Activated T-cell treated with anti-CD3 and anti-CD28 coated beads for 4 hours (primary cell): ENCODE measurements around the gene RBMS3.
"Not testable (repeated sequence)": the region's sequence is repeated elsewhere in the genome, so short reads cannot be mapped to it uniquely, and the experiment has no call there.

Experiments used
- DNase-seq: peaks from one replicate; pipeline ENCODE4 v3.0.0-alpha.2; 2020

RBMS3 gene

DNA sequence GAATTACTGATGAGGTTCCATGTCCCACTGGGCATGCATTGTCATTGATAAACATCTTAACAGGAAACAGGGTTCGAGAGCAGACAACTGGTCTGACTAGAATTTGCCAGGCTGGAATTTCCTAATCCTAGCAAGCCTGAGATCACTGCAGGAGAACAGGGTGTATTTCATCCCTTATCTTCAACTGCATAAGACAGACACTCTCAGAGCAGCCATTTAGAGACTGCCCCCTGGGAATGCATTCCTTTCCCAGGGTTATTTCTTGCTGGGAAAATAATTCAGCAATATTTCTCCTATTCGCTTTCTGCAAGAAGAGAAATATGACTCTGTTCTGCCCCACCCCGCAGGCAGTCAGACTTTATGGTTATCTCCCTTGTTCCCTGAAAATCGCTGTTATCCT lies 113.1 kb downstream of the RBMS3 start:
- DNase-seq: not testable (repeated sequence)

DNA sequence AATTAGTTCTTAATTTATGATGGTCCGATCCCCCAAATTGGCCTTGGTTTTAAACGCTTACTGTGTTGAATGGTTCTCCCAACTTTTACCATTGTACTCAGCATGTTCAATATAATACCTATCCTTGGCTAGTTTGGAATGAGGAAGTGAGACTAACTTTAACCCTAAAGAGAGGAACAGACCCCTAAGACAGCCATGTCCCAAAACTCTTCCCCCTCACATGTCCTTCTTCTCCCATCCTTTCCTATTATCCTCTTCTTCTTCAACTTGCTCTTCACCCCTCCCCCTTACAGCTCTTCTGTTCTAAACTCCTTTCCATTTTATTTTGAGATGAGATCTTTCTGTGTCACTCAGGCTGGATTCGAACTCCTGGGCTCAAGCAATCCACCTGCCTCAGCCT lies 116.5 kb downstream of the RBMS3 start:
- DNase-seq: no peak

DNA sequence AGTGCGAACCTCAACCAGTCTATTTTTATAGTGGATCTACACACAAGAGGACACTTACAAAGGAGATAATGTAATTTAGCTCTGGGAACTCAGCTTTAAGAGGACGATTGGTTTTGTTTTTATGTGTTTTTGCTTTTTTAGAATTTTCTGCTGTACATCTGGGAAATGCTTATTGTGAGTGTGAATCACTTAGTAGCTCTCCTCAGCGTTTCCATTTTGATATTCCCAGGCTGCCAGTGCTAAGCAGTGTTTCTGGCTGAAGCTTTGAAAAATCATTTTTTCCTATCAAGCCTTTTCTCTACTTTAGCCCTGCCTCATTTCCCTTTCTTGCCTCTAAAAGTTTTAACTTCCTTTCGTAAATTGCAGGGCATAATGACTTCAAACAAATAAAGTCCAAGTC lies 117.9 kb downstream of the RBMS3 start:
- no peak for DNase-seq

DNA sequence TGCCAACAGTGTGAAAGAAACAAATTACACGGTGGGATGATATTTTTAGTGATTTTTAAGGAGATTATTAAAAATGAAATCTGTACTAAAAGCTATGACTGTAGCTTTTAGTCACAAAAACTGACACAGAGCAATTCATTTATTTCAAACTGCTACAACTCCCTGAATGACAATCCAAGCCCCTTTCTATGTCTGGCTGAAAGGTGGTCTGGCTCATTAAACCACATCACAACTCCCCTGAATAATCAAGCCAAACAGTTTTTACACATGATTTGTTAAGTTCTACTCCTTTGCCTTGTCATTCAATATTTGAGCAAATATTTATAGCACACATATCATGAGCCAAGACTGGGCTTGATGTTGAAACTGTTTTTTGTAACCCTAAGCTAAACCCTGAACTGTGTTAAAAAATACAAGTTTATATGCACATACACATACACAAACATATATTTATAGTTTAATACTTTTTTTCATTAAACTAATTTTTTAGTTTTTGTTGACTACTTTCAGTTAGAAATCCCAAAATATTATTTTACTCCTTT lies 125.5 kb downstream of the RBMS3 start:
- no peak for DNase-seq

DNA sequence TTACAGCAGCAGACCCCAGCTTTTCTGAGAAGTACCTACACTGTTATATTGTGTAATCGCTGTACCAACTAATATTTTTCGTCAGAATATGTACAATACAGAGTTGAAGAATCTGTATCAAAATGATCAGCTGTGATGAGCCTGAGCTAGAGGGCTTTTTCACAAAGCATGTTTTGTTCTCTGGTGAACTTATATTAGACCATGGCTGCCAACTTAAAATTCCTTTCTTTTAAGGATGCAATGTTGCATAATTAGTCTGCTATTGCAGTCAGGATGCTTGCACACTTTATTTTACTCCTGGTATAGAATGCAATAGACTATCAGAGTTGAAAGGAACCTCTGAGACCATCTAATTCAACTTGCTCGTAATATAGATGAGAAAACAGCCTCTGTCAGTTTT lies 127.8 kb downstream of the RBMS3 start:
- no peak for DNase-seq

DNA sequence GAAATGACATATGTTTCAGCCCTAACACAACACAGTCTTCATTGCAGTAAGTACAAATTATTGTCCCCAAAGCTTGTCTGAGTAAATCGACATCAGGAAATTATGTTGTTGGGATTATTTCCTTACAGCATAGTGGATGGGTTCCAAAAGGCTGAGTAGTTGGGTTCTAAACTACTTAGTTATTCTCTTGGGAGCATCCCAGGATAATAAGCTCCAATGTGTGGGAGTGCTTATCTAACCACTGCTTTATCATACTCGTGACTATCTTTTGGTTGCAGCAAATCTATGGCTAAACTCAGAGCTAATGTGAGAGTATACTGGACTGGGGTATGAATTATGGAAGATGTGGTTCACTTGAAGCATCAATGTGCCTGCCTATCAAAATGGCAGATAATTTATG lies 128.5 kb downstream of the RBMS3 start:
- DNase-seq: no peak

DNA sequence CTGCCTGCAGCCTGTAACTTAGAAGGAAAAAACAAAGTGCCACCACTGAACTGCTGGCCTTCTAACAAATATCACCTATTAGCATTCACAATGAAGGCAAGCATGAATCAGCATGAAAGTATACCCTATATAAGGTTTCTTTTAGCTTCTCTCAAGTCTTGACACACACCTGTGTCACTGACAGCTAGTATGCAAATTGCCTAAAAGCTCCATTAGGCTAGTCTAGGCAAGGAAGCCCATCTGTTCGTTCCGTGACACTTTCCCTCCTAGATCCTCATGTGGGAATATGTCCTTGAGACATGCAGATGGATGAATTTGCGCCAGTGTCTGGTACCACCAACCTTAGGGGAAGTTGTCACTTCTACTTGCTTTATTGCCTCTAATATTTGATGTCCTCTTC lies 129.3 kb downstream of the RBMS3 start:
- DNase-seq: no peak

DNA sequence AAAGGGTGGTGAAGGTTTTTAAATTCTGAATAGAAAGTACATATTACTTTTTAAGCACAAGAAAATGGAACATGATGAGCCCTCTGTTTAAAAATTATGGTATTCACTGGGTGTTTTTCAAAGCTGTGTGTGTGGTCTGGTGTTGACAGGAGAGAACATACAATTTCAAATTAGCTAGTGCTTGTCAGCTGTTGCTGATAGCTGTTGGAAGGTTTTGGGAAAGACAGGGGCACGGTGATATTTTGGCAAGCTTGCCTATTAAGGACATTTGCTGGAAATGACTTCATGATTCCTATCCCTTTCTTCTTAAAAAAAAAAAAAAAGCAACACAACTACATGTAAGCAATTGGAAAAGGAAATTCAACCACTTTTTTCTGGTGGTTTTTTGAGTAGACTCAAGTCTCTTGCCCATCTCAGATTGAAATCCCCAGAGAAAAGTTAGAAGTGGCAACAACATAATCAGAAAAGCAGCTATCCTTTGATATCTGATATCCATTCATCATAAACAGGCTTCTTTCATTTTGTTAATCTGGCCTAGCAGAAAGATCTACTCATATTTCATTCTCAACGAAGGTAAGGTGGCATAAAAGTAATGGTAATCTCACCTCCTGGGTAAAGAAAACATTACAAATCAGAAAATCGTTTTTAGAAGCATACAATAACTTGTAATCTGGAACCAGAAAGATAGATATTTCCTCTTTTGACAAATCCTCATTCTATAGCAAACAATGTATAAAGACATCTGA lies 130.0 kb downstream of the RBMS3 start:
- no peak for DNase-seq

DNA sequence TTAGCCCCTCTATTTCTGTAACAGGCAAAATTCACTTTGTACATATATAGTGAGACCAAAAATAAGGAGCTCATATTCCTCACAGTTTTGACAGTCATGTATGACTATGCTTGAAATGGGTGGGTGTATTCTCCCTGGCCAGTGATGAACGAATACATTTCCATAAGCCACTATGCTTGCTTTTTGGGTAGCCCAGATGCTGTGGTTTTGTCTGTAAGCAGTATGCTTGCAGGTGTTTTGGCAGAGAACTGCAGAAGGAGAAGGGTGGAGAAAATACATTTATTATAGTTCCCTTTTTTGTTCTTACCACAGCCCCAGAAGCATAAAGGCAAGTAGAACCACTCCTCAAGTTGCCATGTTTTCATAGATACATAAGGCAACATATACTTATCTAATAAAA lies 131.2 kb downstream of the RBMS3 start:
- no peak for DNase-seq

DNA sequence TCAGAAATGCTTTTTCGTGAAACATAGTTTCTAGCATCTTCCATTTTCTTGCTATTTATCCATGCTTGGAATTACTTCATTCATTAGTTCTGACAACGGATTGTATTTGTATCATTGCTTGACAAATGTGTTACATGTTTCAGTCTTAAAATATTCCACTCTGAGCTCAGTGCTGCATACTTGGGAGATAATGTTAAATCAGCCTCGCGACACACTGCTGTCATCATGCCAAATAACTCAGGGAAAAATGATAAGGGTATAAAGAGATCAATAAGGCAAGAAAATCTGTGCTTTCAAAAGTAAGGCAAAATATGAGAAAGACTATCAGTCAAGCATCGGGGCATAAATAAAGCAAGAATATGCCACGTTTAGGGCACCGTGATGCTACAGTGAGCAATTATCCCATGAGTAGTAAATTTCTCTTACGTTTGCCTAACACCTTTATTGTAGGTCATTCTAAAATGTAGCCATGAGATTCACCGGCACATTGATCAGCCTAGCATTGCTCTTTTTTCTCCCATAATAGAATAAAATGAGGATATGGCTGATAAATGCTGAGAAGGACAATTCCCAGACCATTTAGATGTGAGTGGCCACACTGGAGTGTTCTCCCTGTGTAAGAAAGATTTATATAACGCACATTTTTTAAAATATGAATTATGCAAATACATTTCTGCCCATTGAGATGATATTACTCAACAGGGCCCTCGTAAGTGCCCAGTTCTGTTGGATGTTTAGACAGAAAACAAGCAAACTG lies 133.8 kb downstream of the RBMS3 start:
- DNase-seq: no peak

DNA sequence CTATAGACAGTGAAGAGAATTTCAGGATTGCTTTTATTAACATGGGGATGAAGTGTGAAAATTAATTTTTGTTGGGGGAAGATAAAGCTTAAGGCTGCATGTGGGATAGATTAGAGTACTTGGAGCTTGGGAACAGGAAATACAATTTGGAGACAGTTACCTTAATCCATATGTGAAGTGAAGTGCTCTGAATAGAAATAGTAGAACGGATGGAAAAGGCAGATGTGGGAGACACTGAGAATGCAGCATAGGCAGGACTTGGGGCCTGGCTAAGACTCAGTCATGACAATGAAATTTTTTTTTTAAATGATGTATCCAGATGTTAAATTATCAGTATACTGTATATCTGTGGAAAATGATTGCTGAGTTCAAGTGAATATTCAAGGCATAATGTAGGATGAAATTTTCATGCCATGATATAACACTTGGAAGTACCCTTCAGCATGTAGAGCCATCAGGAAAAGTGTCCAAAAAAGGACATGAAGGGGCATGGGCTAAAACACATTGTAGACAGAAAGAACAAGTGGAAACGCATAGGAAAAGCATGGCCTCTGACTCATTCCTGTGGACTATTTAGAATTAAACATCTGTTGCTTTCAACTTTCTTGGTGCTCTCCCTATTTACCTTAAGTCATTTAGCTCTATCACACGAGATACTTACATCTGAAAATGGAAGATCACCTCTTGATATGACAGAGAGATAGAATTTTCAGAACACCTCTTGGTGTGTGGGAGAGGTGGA lies 134.8 kb downstream of the RBMS3 start:
- DNase-seq: no peak

DNA sequence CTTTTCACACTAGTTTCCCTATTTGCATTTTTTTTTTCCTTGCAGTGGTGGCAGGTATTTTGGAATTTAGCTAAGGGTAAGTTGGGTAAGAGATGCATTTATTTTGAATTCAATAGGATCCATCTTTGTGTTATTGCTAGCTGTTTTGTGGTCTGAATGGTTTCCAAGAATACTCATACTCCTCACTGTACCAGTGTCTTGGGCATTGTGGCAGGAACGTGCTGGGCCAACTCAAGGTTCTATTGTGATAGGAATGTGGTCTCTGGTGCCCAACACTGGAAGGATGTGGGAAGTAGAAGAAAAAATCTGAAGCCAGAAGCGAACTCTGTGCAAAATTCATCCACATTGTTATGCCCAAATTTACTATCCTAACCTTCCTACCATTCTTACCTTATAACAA lies 135.6 kb downstream of the RBMS3 start:
- DNase-seq: no peak

DNA sequence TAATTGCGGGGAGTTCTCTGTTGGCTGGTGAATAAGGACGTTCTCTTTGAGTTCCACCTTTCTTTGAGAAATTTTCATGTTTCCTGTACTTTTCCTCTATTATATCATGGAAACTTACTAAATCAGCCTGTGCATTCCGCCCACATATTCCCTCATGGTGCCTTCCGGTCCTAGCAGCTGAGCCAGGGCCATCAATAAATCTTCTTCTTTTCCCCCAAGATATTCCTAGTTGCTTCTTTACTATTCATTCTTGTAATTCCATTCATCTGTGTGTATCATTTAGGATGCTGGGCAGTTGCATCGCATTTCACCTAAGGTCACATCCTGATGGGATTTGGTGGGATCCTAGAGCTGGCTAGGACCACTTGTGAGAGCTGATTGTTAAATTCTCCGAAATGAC lies 139.2 kb downstream of the RBMS3 start:
- no peak for DNase-seq

DNA sequence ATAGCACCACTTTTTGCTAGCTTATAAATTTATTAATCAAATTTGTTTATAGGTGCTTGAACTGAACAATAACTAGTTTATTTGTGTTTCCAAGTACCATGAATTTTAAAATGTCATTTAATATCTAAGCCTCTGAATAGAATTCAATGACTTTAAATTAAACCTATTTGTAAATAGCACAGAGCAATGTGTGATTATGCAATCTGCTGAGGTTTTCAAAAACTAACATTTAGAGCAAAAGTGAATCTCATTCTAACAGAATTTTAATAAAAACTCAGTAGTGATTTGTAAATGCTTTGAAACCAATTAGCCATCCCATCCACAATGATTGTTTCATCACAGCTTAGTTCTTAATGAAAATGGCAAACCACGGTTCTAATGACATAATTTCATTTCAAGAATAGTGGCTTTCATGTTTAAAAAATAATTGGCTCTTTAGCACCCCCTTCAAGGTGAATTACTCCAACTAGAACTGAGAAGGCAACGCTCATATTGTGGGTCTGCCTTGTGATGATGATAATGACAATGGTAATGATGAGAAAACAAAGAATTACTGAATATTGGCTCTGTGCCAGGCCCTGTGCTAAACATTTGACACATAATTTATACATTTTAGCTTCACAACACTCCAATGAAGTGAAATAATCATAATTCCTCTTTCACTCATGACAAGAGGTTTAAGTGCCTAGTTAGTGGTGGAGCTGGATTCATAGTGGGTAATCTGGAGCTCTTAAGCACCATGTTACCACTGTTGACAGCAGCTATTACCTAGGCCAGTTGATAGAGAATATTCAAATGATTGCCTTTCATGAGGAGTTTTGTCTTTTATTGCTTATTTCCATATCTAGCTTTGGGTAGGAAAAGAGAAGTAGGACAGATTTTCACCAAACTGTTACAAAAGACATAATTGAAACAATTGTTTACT lies 145.7 kb downstream of the RBMS3 start:
- DNase-seq: no peak

DNA sequence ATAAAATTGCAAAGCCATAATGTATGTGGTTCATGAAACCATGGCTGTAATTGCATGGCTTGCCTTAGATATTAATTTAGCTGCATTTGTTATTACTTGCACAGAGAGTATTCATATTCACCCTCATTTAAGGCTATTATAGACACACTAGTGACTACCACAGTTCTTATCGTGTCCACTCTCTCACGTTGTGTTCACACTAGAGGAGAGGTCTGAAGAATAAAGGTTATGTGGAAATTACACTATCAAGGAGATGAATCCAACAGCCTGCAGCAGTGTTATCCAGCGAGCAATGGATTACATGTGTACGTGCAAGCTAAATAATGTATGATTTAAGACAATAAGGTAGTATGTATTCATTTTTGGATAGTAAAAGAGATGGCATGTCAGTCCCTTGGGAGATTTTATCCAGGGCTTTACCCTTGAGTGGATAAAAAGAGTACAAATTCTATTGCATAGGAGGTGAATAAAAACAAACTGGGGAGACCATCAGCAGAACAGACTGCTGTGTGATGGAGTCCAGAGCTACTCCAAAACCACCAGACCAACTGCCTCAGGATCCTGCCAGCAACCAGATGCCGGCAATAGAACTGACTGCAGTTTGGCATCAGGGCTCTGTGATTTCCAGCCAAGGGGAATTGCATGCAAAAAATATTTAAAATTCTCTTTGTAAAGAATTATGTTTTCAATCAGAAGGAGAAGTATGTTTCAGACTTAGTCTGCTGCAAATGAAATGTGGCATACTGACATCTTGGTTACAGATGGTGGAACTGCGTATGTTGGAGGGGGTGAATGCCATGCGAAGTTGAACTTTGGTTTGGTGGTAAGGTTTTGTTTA lies 146.6 kb downstream of the RBMS3 start:
- no peak for DNase-seq

DNA sequence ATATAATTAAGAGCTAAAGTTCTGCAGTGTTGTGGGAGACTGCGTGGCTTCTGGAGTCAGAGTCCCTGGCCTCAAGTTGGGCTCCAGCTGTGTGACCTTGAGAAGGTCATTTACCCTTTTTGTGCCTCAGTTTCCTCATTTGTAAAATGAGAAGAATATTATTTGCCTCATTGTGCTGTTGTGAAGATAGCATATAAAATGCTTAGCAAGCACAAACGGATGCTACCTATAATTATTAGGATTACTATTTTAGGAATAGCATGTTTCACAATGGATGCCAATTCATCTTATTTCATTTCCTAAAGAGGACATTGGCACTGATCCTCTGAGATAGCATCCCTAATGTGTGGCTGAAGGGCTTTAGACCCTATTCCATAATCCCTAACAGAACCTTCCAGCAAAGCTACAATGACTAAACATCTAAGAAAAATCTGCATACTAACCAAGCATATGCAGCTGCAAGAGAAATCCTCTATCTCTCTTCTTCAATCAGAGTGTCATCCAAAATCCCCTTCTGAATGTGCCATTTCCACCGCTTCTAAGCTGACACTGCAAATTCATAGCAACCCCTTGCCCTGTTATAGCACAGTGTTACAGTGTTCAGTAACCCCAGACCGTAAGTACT lies 148.3 kb downstream of the RBMS3 start:
- no peak for DNase-seq

DNA sequence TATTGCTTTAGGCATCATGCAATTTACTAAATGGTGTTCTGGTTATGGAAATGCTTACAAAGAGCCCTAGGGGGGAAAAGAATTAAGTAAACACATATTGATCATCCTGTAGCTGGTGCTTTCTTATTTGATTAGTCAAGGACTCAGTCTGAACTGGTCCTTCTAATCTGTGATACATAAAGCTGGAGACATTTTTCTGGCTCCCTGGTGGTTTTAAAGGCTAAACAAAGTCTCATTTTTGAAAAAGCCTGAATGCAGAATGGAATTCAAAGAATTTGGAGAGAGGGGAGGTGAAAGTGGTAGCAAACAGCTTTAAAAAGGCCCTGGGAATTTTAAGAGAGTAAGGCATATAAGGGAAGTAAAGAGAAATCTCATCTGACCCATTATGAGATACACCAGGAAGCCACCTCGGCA lies 149.7 kb downstream of the RBMS3 start:
- no peak for DNase-seq

DNA sequence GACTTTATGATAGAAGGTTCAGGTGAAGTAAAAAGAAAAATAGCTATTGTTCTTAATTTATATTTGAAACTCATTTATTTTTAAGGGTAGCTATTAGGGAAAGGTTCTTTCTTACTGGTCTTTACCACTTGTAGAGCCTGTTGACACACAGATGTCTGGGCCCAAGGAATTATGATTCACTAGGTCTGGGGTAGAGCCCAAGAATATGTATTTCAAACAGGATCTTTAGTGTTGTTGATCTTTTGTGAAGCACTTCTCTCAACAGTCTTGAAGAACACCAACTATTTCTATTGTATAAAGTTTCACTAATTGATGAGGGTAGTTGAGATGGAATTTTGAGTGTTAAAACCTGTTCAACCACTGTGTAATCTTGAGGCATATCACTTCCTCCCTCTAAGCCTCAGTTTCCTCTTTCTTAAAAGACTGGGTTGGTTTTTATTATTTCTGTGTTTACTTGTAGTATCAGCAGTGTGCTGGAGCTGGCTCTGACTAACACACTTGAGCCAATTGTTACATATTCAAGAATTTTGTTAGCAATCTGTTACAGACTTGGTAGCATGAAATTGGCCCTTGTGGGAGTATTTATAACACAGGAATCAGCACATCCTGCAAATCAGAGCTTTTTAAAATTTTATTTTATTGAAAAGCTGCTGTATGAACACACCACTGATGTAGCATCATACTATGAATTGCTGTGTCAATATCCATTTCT lies 155.9 kb downstream of the RBMS3 start:
- DNase-seq: no peak

DNA sequence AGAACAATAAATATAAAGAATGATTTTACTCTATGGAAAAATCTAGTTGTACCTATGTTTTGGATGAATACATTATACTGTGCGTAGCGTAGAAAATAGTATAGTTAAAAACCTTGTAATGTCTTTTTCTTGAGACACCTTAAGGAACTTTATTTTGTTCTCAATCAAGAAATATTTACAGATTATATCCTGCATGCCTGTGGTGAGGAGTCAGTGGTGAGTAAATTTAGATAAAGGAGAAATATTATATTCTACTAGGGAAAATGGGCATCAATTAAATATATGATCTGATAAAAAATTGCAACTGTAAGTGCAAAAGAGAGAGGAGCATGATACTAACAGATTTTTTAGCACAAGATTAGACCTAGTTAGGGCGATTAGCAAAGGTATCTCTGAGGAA lies 157.7 kb downstream of the RBMS3 start:
- DNase-seq: no peak
